Spleen (tissue), 7 donors: ENCODE results near the gene ADH5.

Experiments used
- POLR2A ChIP-seq, 3 donors: fragments of 450-650 bp; IDR thresholded peaks; one replicate each; pipeline ENCODE4 v1.5.1; 2017; ENCODE audit warnings: antibody characterized with exemption in 3 of 3, mild to moderate bottlenecking in 1 of 3
- POLR2AphosphoS5 ChIP-seq, 3 donors: sonication (generic); formaldehyde crosslinking; IDR thresholded peaks; one replicate each; pipeline ENCODE4 v1.5.1; 2017; ENCODE audit warnings: antibody characterized with exemption in 3 of 3
- TF ChIP-seq, protein P1 (sequence below), 11 experiments: fragments of 200-600 bp in 7 of 11; fragments of 450-650 bp in 4 of 11; sonication (generic) in 4 of 11; IDR thresholded peaks in 8 of 11; conservative IDR thresholded peaks in 3 of 11; 1 replicate in 7 of 11; 2 replicates in 4 of 11; pipeline versions ENCODE4 v1.4.0 to v1.8.0; 2016 to 2021; ENCODE audit warnings: antibody characterized with exemption in 11 of 11, inconsistent platforms in 4 of 11, mild to moderate bottlenecking in 1 of 11
- donor health status: DM: no; HTN: no; CAD: no; lungs with moderate emphysema.
- donor health status: DM: no; HTN: no; CAD: no.
- donor health status: DM: no; HTN: no; CAD: no.

DNA sequence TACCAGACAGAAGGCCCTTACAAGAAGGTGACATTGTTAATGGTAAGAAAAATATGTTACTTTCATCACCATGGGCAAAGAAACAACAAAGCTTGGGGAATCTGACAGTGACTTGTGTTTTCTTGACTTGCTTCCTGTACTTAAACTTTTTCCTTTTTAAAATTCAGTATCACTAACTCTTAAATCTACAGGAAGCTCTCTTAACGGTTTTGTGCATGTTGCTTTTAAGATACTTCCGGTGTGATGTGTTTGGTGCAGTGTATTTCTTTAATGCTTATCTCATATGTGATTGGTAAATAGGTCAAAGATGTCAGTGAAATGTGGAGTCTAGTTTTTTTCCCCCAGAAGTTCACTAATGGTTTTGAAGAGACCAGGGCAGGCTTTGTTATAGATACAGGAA lies 45.2 kb downstream of the ADH5 start:
- TF ChIP-seq, protein P1, sequence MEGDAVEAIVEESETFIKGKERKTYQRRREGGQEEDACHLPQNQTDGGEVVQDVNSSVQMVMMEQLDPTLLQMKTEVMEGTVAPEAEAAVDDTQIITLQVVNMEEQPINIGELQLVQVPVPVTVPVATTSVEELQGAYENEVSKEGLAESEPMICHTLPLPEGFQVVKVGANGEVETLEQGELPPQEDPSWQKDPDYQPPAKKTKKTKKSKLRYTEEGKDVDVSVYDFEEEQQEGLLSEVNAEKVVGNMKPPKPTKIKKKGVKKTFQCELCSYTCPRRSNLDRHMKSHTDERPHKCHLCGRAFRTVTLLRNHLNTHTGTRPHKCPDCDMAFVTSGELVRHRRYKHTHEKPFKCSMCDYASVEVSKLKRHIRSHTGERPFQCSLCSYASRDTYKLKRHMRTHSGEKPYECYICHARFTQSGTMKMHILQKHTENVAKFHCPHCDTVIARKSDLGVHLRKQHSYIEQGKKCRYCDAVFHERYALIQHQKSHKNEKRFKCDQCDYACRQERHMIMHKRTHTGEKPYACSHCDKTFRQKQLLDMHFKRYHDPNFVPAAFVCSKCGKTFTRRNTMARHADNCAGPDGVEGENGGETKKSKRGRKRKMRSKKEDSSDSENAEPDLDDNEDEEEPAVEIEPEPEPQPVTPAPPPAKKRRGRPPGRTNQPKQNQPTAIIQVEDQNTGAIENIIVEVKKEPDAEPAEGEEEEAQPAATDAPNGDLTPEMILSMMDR (IDR thresholded peaks at IDR 0.05 in 8 of 11, conservative IDR thresholded peaks at IDR 0.05 in 3 of 11): no peak
- TF ChIP-seq POLR2AphosphoS5 (IDR thresholded peaks at IDR 0.05): no peak
- no peak for TF ChIP-seq POLR2A (IDR thresholded peaks at IDR 0.05)
